Measurements from ENCODE around the gene SLC9A3.
"Not testable (repeated sequence)": the region's sequence is repeated elsewhere in the genome, so short reads cannot be mapped to it uniquely, and the experiment has no call there.

SLC9A3 gene

GRCh38 chr5:476102-476813 is 48.0 kb downstream of the SLC9A3 start:
- DNase-seq (ENCODE audit: low read depth in 2 of 2): no peak

GRCh38 chr5:475704-476101 is 48.5 kb downstream of the SLC9A3 start:
- DNase-seq (ENCODE audit: low read depth in 2 of 2): no peak

GRCh38 chr5:474840-475661 is 49.2 kb downstream of the SLC9A3 start:
- DNase-seq (ENCODE audit: low read depth in 2 of 2): no peak

- not testable (repeated sequence) for DNase-seq (ENCODE audit: low read depth in 2 of 2)
Measured at GRCh38 chr5:474232-474839, 49.9 kb downstream of the SLC9A3 start.

GRCh38 chr5:473551-474192 is 50.6 kb downstream of the SLC9A3 start:
- DNase-seq (ENCODE audit: low read depth in 2 of 2): peak in 1 of 2 donors; percentile 25

- DNase-seq (ENCODE audit: low read depth in 2 of 2): peak; percentile 86 to 90
Measured at GRCh38 chr5:472656-473550, 51.3 kb downstream of the SLC9A3 start.

GRCh38 chr5:472076-472655 is 52.1 kb downstream of the SLC9A3 start:
- no peak for DNase-seq (ENCODE audit: low read depth in 2 of 2)

GRCh38 chr5:471750-472058 is 52.5 kb downstream of the SLC9A3 start:
- DNase-seq (ENCODE audit: low read depth in 2 of 2): no peak

GRCh38 chr5:470961-471749 is 53.1 kb downstream of the SLC9A3 start:
- DNase-seq (ENCODE audit: low read depth in 2 of 2): no peak

- DNase-seq (ENCODE audit: low read depth in 2 of 2): no peak
Measured at GRCh38 chr5:469752-470483, 54.3 kb downstream of the SLC9A3 start.

GRCh38 chr5:468401-468800 is 55.8 kb downstream of the SLC9A3 start:
- DNase-seq (ENCODE audit: low read depth in 2 of 2): no peak

- DNase-seq (ENCODE audit: low read depth in 2 of 2): no peak
Measured at GRCh38 chr5:466661-467310, 57.5 kb downstream of the SLC9A3 start.

GRCh38 chr5:465591-466403 is 58.5 kb downstream of the SLC9A3 start:
- no peak for DNase-seq (ENCODE audit: low read depth in 2 of 2)

- no peak for DNase-seq (ENCODE audit: low read depth in 2 of 2)
Measured at GRCh38 chr5:464843-465590, 59.2 kb downstream of the SLC9A3 start.

GRCh38 chr5:464446-464842 is 59.8 kb downstream of the SLC9A3 start:
- DNase-seq (ENCODE audit: low read depth in 2 of 2): no peak

- DNase-seq (ENCODE audit: low read depth in 2 of 2): peak in 1 of 2 donors; percentile 51
Measured at GRCh38 chr5:463952-464351, 60.3 kb downstream of the SLC9A3 start.

- no peak for DNase-seq (ENCODE audit: low read depth in 2 of 2)
Measured at GRCh38 chr5:463301-463700, 60.9 kb downstream of the SLC9A3 start.

Measured in stimulated activated CD4-positive, alpha-beta T cell treated with anti-CD3 and anti-CD28 coated beads, Interleukin-4, amount 100 ng/mL, for 48 hours (primary cell).